DND-41 (cell line): ENCODE measurements around the gene ABCA2.

Source experiments
- CTCF ChIP-seq: IDR thresholded peaks from 2 replicates; pipeline ENCODE4 v1.5.1; 2012; ENCODE audit warnings: borderline replicate concordance, low read length, moderate library complexity, mild to moderate bottlenecking; ENCODE audit not compliant: poor library complexity, severe bottlenecking; ENCODE audit errors: extremely low read depth
- EZH2 ChIP-seq: IDR thresholded peaks from 3 replicates; pipeline ENCODE4 v1.6.1; 2012; ENCODE audit warnings: borderline replicate concordance, low read depth, mild to moderate bottlenecking, moderate library complexity, low read length, inconsistent platforms; ENCODE audit not compliant: severe bottlenecking

- TF ChIP-seq CTCF, result no peak
- TF ChIP-seq EZH2, result no peak
Measured at GRCh38 chr9:137011156-137011555, 16.9 kb downstream of the ABCA2 start.
